HPDE6-E6E7 (cell line): ENCODE data around the gene JMJD8.

Experiments
- DNase-seq: peaks from one replicate; pipeline ENCODE4 v3.0.0; 2011; ENCODE audit warnings: missing footprints; ENCODE audit errors: extremely low spot score

JMJD8 gene

DNA sequence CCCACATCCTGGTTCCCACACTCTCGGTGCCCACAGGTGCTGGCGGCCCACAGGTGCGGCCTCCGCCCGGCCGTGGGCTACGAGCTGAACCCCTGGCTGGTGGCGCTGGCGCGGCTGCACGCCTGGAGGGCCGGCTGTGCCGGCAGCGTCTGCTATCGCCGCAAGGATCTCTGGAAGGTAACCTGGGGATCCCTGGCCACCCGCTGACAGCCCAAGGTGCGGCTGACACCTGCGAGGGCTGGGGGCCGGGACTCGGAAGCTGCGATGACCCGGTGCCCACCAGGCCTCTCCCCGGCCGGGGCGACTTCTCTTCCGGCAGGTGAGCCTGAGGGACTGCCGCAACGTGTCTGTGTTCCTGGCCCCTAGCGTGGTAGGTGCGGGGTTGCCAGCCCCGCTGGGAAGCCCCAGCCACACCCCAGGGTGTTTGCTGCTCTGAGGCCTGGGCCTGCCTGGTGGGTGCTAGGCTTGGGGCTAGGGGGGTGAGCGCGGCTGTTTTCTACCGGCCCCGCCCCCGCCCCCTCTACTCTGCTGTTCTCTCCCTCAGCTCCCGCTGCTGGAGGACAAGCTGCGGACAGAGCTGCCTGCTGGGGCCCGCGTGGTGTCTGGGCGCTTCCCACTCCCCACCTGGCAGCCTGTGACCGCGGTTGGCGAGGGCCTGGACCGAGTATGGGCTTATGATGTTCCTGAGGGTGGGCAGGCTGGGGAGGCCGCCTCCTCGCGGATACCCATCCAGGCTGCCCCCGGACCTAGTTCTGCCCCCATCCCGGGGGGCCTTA, 37.8 kb upstream of the JMJD8 start:
- DNase-seq, result no peak

DNA sequence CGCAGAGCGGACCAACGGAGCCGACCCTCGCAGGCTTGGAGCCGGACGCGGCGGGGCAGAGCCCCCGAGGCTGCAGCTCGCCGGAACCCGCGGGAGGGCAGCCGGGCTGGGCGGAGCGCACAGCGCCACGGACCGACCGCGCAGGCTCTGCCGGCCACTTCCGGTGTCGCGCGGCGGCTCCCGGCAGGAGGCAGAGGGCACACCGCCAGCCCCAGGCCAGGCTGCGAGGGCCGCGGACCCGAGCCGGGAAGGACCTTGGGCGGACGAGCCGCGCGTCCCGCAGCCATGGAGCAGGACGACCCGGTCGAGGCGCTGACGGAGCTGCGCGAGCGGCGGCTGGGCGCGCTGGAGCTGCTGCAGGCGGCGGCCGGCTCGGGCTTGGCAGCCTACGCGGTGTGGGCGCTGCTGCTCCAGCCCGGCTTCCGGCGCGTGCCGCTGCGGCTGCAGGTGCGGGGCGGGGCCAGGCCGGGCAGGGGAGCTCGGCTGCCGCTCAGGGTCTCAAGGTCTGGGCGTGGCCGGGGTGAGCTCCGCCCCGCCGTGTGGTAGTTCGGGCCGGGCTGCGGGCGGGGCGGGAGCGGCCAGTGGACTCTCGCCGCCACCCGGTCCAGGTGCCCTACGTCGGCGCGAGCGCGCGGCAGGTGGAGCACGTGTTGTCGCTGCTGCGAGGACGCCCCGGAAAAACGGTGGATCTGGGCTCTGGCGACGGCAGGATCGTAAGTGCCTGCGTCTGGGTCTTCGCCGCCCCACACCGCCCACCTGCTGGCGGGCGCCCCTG, 37.0 kb upstream of the JMJD8 start, which contains the start of gene ANTKMT:
TSS of gene ANTKMT (plus strand) at position 157 of the 775 bp plus-strand sequence. CDS start at position 286, 129 bp downstream.
- DNase-seq, result peak; percentile 83

GRCh38 chr16:720447-720989, 36.4 kb upstream of the JMJD8 start:
- DNase-seq, result no peak

DNA sequence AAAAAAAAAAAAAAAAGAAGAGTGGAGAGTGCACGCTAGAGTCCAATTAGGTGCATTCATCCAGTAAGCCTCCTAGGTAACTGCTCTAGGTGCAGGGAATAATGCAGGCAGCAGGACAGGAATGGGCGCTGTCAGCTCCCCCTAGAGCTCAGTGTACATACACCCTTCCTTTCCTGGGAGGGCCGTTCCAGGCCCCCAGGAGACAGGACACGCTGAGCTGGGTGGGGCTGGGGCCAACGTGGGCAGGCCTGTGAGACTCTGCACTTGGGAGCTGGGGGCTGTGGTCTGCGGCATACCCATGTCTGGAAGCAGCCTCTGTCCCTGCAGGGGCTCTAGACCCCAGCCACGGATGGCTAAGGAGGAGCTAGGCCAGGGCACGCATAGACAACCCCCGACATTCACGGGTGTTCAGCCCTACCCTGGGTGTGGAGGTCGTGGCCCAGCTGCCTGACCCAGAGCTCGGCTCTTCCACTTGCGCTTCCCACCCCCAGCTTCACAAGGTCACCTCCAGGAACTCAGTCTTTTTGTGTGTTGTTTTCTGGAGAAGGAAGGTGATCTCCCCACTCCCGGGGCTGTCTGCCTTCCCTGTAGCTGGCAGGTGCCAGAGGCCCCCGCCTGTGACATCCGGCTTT, 35.8 kb upstream of the JMJD8 start:
- DNase-seq, result no peak

- no peak for DNase-seq
Observed at GRCh38 chr16:718922-719321, 34.8 kb upstream of the JMJD8 start.

DNA sequence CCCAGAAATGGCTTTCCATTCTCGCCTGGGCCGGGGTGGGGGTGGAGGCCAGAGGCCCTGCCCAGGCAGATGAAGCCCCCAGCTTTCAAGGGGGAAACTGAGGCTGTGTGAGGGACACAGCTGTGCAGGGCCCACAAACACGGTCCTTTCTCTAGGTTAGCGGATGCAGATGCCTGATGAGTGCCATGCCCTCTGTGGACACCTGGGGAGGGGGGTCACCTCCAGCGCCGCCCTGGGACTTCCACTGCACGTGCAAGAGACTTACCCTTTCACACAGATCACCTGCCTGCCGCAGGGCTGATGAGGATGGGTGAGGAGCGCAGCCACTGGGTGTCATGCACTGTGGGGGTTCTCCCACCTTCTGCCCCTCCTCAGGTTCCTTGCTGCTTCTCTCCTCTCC, 34.3 kb upstream of the JMJD8 start:
- no peak for DNase-seq

GRCh38 chr16:717450-718245, 33.5 kb upstream of the JMJD8 start:
- no peak for DNase-seq

- no peak for DNase-seq
Observed at GRCh38 chr16:716768-717325, 32.7 kb upstream of the JMJD8 start.

DNA sequence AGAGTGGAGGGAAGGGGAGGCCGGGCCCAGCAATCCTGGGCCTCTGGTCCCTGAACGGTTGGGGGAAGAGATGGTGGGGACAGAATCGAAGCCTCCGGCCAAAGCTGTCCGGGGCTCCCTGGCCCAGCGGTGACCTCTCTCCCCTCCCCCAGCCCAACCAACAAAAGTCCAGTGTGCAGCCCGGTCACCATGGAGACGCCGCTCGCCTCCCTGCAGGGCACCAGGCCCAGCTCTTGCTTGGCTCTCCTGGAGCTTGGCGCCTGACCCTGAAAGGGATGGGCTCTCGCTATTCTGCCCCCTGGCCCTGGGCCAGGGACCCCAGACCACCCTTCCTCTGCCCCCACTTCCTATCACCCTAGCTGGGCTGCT, 32.0 kb upstream of the JMJD8 start:
- no peak for DNase-seq

GRCh38 chr16:715477-716199, 31.5 kb upstream of the JMJD8 start:
- DNase-seq, result no peak

GRCh38 chr16:714558-715476, 30.7 kb upstream of the JMJD8 start, which contains the start of gene METRN:
METRN (plus strand) TSS chr16:715118; CDS start chr16:715290, 172 bp downstream.
- peak; percentile 67 for DNase-seq

GRCh38 chr16:714079-714478, 29.9 kb upstream of the JMJD8 start:
- no peak for DNase-seq

DNA sequence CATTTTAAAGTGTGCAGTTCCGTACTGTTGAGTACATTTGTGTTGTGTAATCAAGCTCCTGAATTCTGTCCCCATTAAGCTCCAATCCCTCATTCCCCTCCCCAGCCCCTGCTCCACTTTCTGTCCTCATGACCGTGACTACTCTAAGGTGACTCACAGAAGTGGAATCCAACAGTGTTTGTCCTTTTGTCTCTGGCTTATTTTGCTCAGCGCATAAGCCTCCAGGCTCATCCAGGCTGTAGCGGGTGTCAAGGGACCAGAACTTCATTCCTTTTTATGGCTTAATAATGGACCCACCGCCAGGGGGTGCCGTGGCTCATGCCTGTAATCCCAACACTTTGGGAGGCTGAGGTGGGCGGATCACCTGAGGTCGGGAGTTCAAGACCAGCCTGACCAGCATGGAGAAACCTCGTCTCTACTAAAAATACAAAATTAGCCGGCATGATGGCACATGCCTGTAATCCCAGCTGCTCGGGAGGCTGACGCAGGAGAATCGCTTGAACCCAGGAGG, 28.7 kb upstream of the JMJD8 start:
- DNase-seq, result peak; percentile 72

- no peak for DNase-seq
Observed at GRCh38 chr16:711548-712320, 27.6 kb upstream of the JMJD8 start.

DNA sequence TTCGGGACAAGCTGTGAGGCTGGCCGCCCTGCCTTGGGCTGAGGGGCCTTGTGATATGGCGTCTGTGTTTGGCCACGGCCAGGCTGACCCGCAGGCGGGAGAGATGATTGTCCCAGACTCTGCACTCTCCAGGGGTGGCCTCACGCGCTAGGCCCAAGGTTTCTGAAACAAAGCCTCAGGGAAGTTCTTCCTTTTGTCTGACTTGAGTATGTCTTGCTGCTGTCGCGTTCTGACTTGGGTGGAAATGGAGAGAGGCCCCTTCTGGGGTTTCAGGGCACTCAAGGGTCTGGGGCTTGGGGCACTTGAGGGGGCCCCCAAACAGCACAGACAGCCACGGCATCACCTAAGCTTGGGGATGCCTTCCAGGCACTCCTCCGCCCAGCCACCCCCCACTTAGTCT, 26.9 kb upstream of the JMJD8 start:
- no peak for DNase-seq

GRCh38 chr16:710500-711075, 26.5 kb upstream of the JMJD8 start:
- DNase-seq, result no peak

DNA sequence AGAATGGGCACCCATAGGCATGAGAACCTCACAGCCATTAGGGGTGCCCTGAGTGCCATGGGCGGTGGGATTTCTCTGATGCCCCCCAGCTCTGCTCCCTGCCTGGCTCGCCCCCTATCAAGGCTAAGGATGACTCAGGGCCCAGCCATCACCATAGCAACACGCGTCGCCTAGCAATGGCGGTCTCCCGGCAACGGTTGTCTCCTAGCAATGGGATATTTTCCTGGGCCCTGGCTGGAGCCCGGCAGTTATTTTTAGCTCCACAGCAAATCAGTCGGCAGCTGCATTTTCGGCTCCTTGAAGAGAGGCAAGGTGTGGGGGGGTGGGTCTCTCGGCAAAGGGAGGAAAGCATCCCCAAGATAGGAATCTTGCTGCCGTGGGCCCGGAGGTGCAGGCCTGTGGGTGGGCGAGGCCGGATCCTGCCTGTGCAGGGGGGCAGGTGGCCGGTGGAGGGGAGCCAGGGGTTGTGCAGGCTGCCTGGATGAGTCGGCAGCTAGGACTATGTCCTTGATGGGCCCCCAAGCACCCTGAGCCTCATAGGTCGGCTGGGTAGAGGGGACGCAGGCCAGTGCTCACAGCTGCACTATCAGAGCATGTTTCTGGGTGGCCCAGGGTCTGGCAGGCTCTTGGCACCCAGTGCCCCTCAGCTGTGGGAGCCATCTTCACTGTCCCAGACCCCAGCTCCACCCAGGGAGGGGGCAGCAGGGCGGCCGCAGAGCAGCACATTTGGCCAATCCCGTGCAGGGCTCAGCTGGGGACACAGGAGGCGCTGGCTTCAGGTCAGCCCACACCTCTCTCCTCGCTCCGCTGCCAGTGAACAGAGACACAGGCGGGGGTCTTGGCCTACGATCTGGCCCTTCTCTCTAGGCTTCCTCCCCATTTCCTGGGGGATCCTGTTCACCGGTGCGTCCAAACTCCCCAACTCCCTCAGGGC, 25.7 kb upstream of the JMJD8 start:
- no peak for DNase-seq
